ENCODE data around the gene KLK4. TPM values are rescaled to one million over a fixed set of nuclear protein-coding genes. Genes with fewer than 3 reads are reported as not detected.

KLK4 gene, protein sequence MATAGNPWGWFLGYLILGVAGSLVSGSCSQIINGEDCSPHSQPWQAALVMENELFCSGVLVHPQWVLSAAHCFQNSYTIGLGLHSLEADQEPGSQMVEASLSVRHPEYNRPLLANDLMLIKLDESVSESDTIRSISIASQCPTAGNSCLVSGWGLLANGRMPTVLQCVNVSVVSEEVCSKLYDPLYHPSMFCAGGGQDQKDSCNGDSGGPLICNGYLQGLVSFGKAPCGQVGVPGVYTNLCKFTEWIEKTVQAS
- total RNA-seq (2022) (not detected in 2 replicates), Bru-seq, nascent RNA (not detected), BruChase-seq, experiment 1, labeled RNA remaining after a 6-hour chase (not detected), BruChase-seq, experiment 2, labeled RNA remaining after a 2-hour chase (not detected)
- long read RNA-seq: 0 reads

DNA sequence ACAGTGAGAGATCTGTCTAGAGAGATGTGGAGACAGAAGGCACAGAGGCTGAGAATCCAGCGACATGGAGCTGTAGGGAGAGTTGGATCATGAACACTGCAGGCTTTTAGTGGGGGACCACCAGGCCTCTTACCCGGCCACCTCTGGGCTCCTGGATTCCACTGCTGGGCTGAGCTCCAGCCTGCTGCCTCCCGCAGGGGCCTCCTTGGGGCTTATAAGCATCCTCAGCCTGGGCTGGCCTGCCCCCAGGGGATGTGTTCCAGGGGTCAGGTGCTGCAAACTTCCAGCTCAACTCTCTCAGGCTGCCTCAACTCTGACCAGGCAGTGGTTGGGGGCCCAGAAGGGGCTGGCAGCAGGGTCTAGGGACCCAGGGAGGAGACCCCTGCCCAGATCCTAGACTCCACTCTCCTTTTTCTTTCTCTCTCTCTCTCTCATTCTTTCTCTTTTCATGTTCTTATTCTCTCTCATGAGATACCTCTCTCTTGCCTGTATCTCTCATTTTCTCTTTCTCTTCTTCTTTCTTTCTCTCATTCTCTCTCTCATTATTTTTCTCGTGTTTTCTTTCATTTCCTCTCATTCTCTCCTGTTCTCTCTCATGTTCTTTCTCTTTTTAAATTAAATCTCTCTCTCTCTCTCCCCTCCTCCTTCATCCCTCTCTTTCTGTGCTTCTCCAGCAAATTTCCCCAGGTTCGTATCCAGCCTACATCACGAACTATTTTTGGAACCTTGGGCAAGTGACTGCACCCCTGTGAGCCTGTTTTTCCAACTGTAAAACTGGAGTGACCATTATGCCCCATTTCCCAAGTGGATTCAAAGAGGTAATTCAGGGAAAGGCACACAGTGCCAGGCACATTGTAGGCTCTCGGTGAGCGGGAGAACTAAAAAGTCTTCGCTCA is at the start of gene KLK4:
KLK4 (minus strand) TSS at position 190 of the 896 bp plus-strand sequence. CDS start 657 bp downstream, outside the sequence.
- intact Hi-C loops (cut with micrococcal nuclease): no loop called here
- BruUV-seq (replicated peaks): no TSS peak
- Mint-ChIP-seq H3K4me1 (ENCODE audit: insufficient read depth, unreplicated experiment) (no peaks in the 10 kb centered on the region), H3K4me3 (ENCODE audit: unreplicated experiment) (no peak within 1 kb of the TSS), H3K9me3 (ENCODE audit: unreplicated experiment) (no peaks in the 10 kb centered on the region), H3K27ac (ENCODE audit: low read depth, unreplicated experiment) (no peak within 1 kb of the TSS), H3K36me3 (ENCODE audit: insufficient read depth, unreplicated experiment) (no peaks in the 10 kb centered on the region), H3K27me3 (ENCODE audit: insufficient read depth, unreplicated experiment) (peaks cover 12% of the 10 kb centered on the region)
- no peak for DNase-seq (ENCODE audit: unreplicated experiment)
- POLR2A ChIA-PET: no interaction called here
- TF ChIP-seq, protein P1, sequence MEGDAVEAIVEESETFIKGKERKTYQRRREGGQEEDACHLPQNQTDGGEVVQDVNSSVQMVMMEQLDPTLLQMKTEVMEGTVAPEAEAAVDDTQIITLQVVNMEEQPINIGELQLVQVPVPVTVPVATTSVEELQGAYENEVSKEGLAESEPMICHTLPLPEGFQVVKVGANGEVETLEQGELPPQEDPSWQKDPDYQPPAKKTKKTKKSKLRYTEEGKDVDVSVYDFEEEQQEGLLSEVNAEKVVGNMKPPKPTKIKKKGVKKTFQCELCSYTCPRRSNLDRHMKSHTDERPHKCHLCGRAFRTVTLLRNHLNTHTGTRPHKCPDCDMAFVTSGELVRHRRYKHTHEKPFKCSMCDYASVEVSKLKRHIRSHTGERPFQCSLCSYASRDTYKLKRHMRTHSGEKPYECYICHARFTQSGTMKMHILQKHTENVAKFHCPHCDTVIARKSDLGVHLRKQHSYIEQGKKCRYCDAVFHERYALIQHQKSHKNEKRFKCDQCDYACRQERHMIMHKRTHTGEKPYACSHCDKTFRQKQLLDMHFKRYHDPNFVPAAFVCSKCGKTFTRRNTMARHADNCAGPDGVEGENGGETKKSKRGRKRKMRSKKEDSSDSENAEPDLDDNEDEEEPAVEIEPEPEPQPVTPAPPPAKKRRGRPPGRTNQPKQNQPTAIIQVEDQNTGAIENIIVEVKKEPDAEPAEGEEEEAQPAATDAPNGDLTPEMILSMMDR (IDR thresholded peaks at IDR 0.05; ENCODE audit: unreplicated experiment): no peak
- CTCF ChIA-PET: interaction anchor here (1.4 kb wide), 1 partner anchor 10 kb away, joined by 7 read pairs; no protein-coding TSS in a partner anchor

DNA sequence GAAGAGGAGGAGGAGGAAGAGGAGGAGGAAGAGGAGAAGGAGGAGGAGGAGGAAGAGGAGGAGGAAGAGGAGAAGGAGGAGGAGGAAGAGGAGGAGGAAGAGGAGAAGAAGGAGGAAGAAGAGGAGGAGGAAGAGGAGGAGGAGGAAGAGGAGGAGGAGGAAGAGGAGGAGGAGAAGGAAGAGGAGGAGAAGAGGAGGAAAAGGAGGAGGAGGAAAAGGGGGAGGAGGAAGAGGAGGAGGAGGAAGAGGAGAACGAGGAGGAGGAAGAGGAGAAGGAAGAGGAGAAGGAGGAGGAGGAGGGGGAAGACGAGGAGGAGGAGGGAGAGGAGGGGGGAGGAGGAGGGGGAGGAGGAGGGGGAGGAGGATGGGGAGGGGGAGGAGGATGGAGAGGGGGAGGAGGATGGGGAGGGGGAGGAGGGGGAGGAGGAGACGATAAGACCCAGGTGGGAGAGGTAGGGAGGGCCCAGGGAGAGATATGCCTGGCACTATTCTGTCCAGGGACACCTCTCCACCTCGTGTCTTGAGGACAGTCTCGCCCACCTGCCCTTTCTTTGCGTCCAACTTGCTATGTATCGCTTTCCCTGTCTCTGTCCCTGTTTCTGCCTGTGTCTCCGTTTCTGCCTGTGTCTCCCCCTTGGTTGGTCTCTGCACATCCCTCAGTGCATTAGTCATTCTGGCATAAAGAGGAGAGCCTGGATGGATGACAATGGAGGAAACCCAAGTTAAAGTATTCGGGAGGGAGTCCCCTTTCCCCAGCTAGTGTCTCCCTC is 48.7 kb upstream of the KLK4 start:
- Mint-ChIP-seq H3K4me3 (ENCODE audit: unreplicated experiment) (no peak overlapping the region), H3K9me3 (ENCODE audit: unreplicated experiment) (peaks cover 29% of the 10 kb centered on the region), H3K36me3 (ENCODE audit: insufficient read depth, unreplicated experiment) (no peaks in the 10 kb centered on the region), H3K27ac (ENCODE audit: low read depth, unreplicated experiment) (no peak overlapping the region), H3K4me1 (ENCODE audit: insufficient read depth, unreplicated experiment) (no peaks in the 10 kb centered on the region), H3K27me3 (ENCODE audit: insufficient read depth, unreplicated experiment) (peaks cover 12% of the 10 kb centered on the region)
- intact Hi-C loops (cut with micrococcal nuclease): no loop called here
- ChIA-PET POLR2A (interaction anchor here (0.6 kb wide), 1 partner anchor 627 kb away, joined by 3 read pairs; no protein-coding TSS in a partner anchor), CTCF (no interaction called here)
- DNase-seq (ENCODE audit: unreplicated experiment): no peak
- no TSS peak for BruUV-seq (replicated peaks)
- TF ChIP-seq, protein P1 (IDR thresholded peaks at IDR 0.05; ENCODE audit: unreplicated experiment): no peak

DNA sequence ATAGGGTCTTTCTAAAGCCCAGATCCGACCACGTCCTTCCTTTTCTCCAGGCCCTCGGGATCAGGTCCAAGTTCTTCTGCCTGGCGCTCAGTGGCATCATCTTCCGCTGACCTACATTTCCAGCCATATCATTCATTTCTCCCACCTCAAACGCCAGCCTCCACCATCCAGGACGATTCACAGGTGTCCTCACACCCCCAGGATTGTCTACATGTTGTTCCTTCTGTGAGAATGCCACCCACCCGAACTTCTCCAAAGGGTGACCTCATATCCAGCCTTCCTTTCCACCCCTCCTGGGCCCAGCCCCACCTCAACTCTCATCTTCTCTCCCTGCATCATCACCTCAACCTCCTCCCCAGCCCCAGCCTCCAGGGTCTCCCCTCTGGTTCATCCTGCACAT is 46.4 kb upstream of the KLK4 start:
- ChIA-PET POLR2A (no interaction called here), CTCF (no interaction called here)
- Mint-ChIP-seq H3K4me3 (ENCODE audit: unreplicated experiment) (no peak overlapping the region), H3K27me3 (ENCODE audit: insufficient read depth, unreplicated experiment) (peaks cover 12% of the 10 kb centered on the region), H3K36me3 (ENCODE audit: insufficient read depth, unreplicated experiment) (no peaks in the 10 kb centered on the region), H3K9me3 (ENCODE audit: unreplicated experiment) (peaks cover 24% of the 10 kb centered on the region), H3K4me1 (ENCODE audit: insufficient read depth, unreplicated experiment) (peaks cover 6% of the 10 kb centered on the region), H3K27ac (ENCODE audit: low read depth, unreplicated experiment) (no peak overlapping the region)
- BruUV-seq (replicated peaks): no TSS peak
- TF ChIP-seq, protein P1 (IDR thresholded peaks at IDR 0.05; ENCODE audit: unreplicated experiment): no peak
- intact Hi-C loops (cut with micrococcal nuclease): no loop called here
- DNase-seq (ENCODE audit: unreplicated experiment): no peak

Data from MCF 10A (cell line).